ENCODE measurements around the gene DUSP28. TPM values are rescaled to one million over a fixed set of nuclear protein-coding genes. Genes with fewer than 3 reads are reported as not detected.

DUSP28 gene
- total RNA-seq, 2 experiments from 2014 or later, result 4.5 to 6.2 TPM

DNA sequence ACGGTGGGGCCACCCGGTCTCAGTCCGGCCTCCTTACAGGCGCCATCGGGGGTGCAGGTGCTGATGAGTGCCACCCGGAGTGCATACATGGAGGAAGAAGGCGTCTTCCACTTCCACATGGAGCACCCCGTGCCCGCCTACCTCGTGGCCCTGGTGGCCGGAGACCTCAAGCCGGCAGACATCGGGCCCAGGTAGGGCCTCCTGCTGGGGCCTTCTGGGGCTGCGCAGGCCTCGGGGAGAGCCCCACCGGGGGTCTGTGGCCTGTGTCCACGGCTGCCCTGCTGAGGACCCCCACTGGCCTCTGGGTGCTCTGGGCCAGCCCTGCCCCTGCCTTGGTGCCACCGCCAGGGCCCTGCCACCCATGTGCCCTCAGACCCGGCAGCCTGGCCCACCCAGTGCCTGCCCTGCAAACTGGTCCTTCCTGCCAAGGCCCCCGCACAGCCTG lies 12.9 kb downstream of the DUSP28 start:
- intact Hi-C loops (cut with micrococcal nuclease), result no loop called here
- DNase-seq (no peak), ATAC-seq (no peak)
- Mint-ChIP-seq H3K27ac (no peak overlapping the region), H3K9me3 (no peaks in the 10 kb centered on the region), H3K36me3 (ENCODE audit: low read depth) (no peaks in the 10 kb centered on the region), H3K27me3 (no peaks in the 10 kb centered on the region), H3K4me3 (no peak overlapping the region), H3K4me1 (ENCODE audit: low read depth) (peaks cover 23% of the 10 kb centered on the region)
- CTCF ChIA-PET, result no interaction called here
- no peak for TF ChIP-seq CTCF (IDR thresholded peaks at IDR 0.05)
- POLR2A ChIA-PET, result interaction anchor here (0.9 to 1.6 kb wide), 2 partner anchors 13 to 14 kb away, joined by 3 to 4 read pairs; no protein-coding TSS in a partner anchor

DNA sequence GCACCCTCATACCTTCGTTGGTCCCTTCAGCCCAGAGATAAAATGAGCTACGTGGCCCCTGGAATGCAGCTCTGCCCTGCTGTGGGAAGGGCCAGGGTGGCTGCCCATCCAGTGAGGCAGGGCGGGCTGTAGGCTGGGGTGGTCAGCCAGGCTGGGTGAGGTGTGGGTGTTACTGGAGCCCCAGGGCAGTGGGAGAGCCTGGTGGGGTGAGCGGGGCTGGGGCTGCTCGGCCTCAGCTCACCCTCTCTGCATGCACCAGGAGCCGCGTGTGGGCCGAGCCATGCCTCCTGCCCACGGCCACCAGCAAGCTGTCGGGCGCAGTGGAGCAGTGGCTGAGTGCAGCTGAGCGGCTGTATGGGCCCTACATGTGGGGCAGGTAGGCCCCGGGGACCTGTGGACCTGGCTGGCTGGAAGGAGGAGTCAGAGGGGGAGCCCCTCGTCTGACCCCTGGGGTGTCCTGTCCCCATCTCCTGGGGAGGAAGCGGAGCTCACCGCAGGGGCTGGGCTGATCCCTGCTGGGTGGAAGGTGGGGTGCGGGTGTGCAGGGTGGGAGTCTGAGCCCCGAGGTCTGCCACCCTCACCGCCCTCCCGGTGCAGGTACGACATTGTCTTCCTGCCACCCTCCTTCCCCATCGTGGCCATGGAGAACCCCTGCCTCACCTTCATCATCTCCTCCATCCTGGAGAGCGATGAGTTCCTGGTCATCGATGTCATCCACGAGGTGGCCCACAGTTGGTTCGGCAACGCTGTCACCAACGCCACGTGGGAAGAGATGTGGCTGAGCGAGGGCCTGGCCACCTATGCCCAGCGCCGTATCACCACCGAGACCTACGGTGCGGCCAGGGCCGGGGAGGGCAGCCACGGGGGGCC lies 13.6 kb downstream of the DUSP28 start:
- no peak overlapping the region for H3K27ac Mint-ChIP-seq
- ChIA-PET CTCF (no interaction called here), POLR2A (interaction anchor here (0.9 to 1.6 kb wide), 2 partner anchors 12 to 14 kb away, joined by 3 to 4 read pairs; no protein-coding TSS in a partner anchor)
- H3K36me3 Mint-ChIP-seq (ENCODE audit: low read depth), result no peaks in the 10 kb centered on the region
- DNase-seq (no peak), ATAC-seq (no peak)
- H3K4me3 Mint-ChIP-seq, result no peak overlapping the region
- no peaks in the 10 kb centered on the region for H3K27me3 Mint-ChIP-seq
- H3K4me1 Mint-ChIP-seq (ENCODE audit: low read depth), result peaks cover 25% of the 10 kb centered on the region
- H3K9me3 Mint-ChIP-seq, result no peaks in the 10 kb centered on the region
- intact Hi-C loops (cut with micrococcal nuclease), result no loop called here
- TF ChIP-seq CTCF (IDR thresholded peaks at IDR 0.05), result no peak

DNA sequence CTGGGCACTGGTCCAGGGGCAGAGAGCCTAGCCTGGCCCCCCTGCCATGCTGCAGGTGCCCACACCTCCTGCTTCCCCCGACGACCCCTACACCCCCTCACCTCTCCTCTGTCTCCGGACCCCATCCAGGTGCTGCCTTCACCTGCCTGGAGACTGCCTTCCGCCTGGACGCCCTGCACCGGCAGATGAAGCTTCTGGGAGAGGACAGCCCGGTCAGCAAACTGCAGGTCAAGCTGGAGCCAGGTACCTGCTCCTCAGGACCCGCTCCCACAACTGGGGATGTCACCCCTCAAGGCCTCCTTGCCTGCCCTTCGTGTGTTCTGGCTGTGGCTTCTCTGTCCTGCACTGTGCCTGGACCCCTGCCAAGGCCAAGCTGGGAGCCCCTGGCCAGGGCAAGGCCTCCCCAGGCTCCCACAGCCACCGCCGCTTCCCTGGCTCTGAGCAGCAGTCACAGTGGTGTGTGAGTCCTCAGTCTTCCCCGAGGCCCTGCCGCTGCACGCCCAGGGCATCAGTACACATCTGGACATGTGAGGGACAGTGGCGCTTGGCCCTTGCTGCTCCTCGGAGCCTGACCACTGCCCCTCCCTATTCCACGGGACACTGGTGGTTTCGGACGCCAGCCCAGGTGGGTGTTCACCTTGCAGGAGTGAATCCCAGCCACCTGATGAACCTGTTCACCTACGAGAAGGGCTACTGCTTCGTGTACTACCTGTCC lies 14.4 kb downstream of the DUSP28 start:
- ChIA-PET CTCF (no interaction called here), POLR2A (no interaction called here)
- DNase-seq, result no peak
- intact Hi-C loops (cut with micrococcal nuclease), result no loop called here
- no peaks in the 10 kb centered on the region for H3K27me3 Mint-ChIP-seq
- ATAC-seq, result no peak
- H3K9me3 Mint-ChIP-seq, result no peaks in the 10 kb centered on the region
- TF ChIP-seq CTCF (IDR thresholded peaks at IDR 0.05), result no peak
- peaks cover 29% of the 10 kb centered on the region for H3K4me1 Mint-ChIP-seq (ENCODE audit: low read depth)
- H3K36me3 Mint-ChIP-seq (ENCODE audit: low read depth), result no peaks in the 10 kb centered on the region
- H3K27ac Mint-ChIP-seq, result no peak overlapping the region
- H3K4me3 Mint-ChIP-seq, result no peak overlapping the region

- no peak for DNase-seq
- ChIA-PET CTCF (no interaction called here), POLR2A (no interaction called here)
- no peak for ATAC-seq
- no peak for TF ChIP-seq CTCF (IDR thresholded peaks at IDR 0.05)
- no peaks in the 10 kb centered on the region for H3K27me3 Mint-ChIP-seq
- peaks cover 5% of the 10 kb centered on the region for H3K36me3 Mint-ChIP-seq (ENCODE audit: low read depth)
- no peaks in the 10 kb centered on the region for H3K9me3 Mint-ChIP-seq
- peaks cover 29% of the 10 kb centered on the region for H3K4me1 Mint-ChIP-seq (ENCODE audit: low read depth)
- H3K27ac Mint-ChIP-seq, result no peak overlapping the region
- H3K4me3 Mint-ChIP-seq, result no peak overlapping the region
- intact Hi-C loops (cut with micrococcal nuclease), result no loop called here
Measured at GRCh38 chr2:240575101-240575965, 15.2 kb downstream of the DUSP28 start.

All from activated CD8-positive, alpha-beta T cell treated with anti-CD3 and anti-CD28 coated beads for 36 hours (primary cell).